ENCODE results near the gene CRIM1. TPM values are rescaled to one million over a fixed set of nuclear protein-coding genes. Genes with fewer than 3 reads are reported as not detected.

The CRIM1 gene
- total and polyA plus RNA-seq, 2 of the 8 experiments (the other 6 are each of a cell fraction or from before 2014, with no cell fraction given), result 9.4 to 28.4 TPM

DNA sequence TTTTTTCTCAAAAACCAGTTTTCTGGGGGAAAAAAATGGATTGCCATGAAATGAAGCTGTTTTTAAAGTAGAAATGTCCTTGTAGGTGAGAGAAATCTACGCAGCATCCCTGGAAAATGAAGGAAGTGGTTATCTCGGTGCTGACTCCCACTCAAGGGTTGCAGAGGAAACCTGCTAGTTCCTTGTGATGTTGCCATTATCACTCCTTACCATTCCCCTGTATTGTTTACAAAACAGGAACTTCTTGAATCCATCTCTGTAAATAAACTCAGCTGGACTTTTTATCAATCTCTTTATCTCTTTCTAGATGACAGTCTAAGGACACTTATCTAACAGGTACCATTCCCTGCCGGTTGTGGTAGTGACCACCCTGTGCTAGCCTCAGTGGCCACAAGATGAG is 181.2 kb downstream of the CRIM1 start:
- DNase-seq (ENCODE audit: low read depth in 1 of 2, low spot score in 2 of 2) (no peak), FAIRE-seq (no peak)
- no peak overlapping the region for H2BK5ac ChIP-seq (ENCODE audit: low read depth, low read length)
- H3K27me3 ChIP-seq (replicated peaks in 1 of 4; ENCODE audit: control insufficient read depth in 3 of 4, extremely low read depth in 1 of 4, insufficient read depth in 3 of 4, low read length in 3 of 4), result no peaks in the 10 kb centered on the region
- H3K36me3 ChIP-seq (ENCODE audit: control insufficient read depth in 2 of 4, insufficient read depth in 4 of 4, low read length in 3 of 4), result peaks cover 0 to 19% (median 11%) of the 10 kb centered on the region in 4 experiments; a peak in 6 of 8 replicates
- no peak overlapping the region for H3K18ac ChIP-seq (ENCODE audit: extremely low read depth, low read length)
- H3K27ac ChIP-seq (ENCODE audit: low read depth, low read length), result no peak overlapping the region
- CTCF ChIA-PET (ENCODE audit: partially characterized antibody), result interaction anchor here (0.6 to 3.4 kb wide), 8 partner anchors 8 to 383 kb away, joined by 3 to 14 read pairs (median 4); no protein-coding TSS in a partner anchor
- no peaks in the 10 kb centered on the region; the same call in 1 of the 2 replicates for H3K23me2 ChIP-seq (ENCODE audit: low read depth, low read length)
- H2BK12ac ChIP-seq (ENCODE audit: low read depth, low read length), result no peak overlapping the region
- no peak overlapping the region for H3K56ac ChIP-seq (replicated peaks; ENCODE audit: insufficient read length, low read depth, low read length)
- no peak overlapping the region for H4K91ac ChIP-seq (replicated peaks; ENCODE audit: insufficient read length, low read length)
- H3K14ac ChIP-seq (ENCODE audit: insufficient read length), result no peak overlapping the region
- no peak overlapping the region for H4K5ac ChIP-seq (ENCODE audit: insufficient read length, low read depth, low read length)
- no peak overlapping the region for H2BK20ac ChIP-seq (ENCODE audit: low read length)
- H3K79me1 ChIP-seq (ENCODE audit: low read depth, low read length), result no peaks in the 10 kb centered on the region
- H3K4ac ChIP-seq (replicated peaks; ENCODE audit: insufficient read length, low read depth, low read length), result no peak overlapping the region
- H4K8ac ChIP-seq (ENCODE audit: extremely low read depth, insufficient read depth, low read length), result no peak overlapping the region
- H3K23ac ChIP-seq (ENCODE audit: insufficient read length), result no peak overlapping the region
- no peak overlapping the region for H2AFZ ChIP-seq (ENCODE audit: low read length)
- peaks cover 0 to 2% of the 10 kb centered on the region in 2 experiments for H4K20me1 ChIP-seq (replicated peaks in 1 of 2; ENCODE audit: control insufficient read depth in 1 of 2, insufficient read depth in 2 of 2, low read length in 2 of 2)
- WGBS, 2 experiments (ENCODE audit: extremely low coverage in 1 of 2, insufficient coverage in 1 of 2, insufficient read length in 1 of 2, insufficient replicate concordance in 2 of 2, low coverage in 1 of 2, low lambda C conversion rate in 2 of 2, missing lambda C conversion rate in 1 of 2), result 89% methylated on average over 3 of the region's 3 CpGs; no CpG with 5 or more reads in 1 of the 2 experiments
- H2BK120ac ChIP-seq (replicated peaks; ENCODE audit: low read depth, low read length), result no peak overlapping the region
- H2BK15ac ChIP-seq (ENCODE audit: low read length), result no peak overlapping the region
- H2AK5ac ChIP-seq (ENCODE audit: low read depth, low read length), result no peak overlapping the region
- H3K9ac ChIP-seq (replicated peaks in 1 of 4; ENCODE audit: extremely low read depth in 1 of 4, low read depth in 3 of 4, low read length in 3 of 4), result no peak overlapping the region
- H3K79me2 ChIP-seq (ENCODE audit: control insufficient read depth in 1 of 2, insufficient read depth in 2 of 2, low read length in 2 of 2), result no peaks in the 10 kb centered on the region
- no peak overlapping the region for H3K4me3 ChIP-seq (ENCODE audit: extremely low read depth in 1 of 4, insufficient read depth in 2 of 4, low read depth in 3 of 4, low read length in 4 of 4)
- POLR2A ChIA-PET (ENCODE audit: partially characterized antibody), result no interaction called here
- H3K4me1 ChIP-seq (replicated peaks in 1 of 4; ENCODE audit: control insufficient read depth in 3 of 4, insufficient read depth in 4 of 4, low read length in 3 of 4), result no peaks in the 10 kb centered on the region
- no peak overlapping the region for H3K4me2 ChIP-seq (ENCODE audit: insufficient read depth in 1 of 2, low read depth in 2 of 2, low read length in 2 of 2)
- H3K9me3 ChIP-seq (ENCODE audit: insufficient read depth in 2 of 2, low read depth in 1 of 2, low read length in 1 of 2), result no peaks in the 10 kb centered on the region
- no peak for TF ChIP-seq YY1 (IDR thresholded peaks at IDR 0.05; ENCODE audit: low read depth, low read length)
- TF ChIP-seq FOSL1 (IDR thresholded peaks at IDR 0.05; ENCODE audit: insufficient read depth, low read depth, low read length), result no peak
- no peak for TF ChIP-seq CHD2 (IDR thresholded peaks at IDR 0.05; ENCODE audit: low read length)
- no peak for TF ChIP-seq RAD21 (IDR thresholded peaks at IDR 0.05 in 1 of 2, conservative IDR thresholded peaks at IDR 0.05 in 1 of 2; ENCODE audit: low read depth in 2 of 2, low read length in 2 of 2)
- no peak for TF ChIP-seq TEAD4 (IDR thresholded peaks at IDR 0.05; ENCODE audit: low read depth, low read length)
- TF ChIP-seq SRF (IDR thresholded peaks at IDR 0.05; ENCODE audit: low read depth, low read length), result no peak
- no peak for TF ChIP-seq MAX (IDR thresholded peaks at IDR 0.05)
- no peak for TF ChIP-seq EP300 (IDR thresholded peaks at IDR 0.05; ENCODE audit: borderline replicate concordance in 1 of 2, low read depth in 2 of 2, low read length in 2 of 2)
- TF ChIP-seq CTBP2 (IDR thresholded peaks at IDR 0.05; ENCODE audit: borderline replicate concordance, insufficient read depth, insufficient read length, low read length), result no peak
- TF ChIP-seq EGR1 (IDR thresholded peaks at IDR 0.05; ENCODE audit: borderline replicate concordance, low read depth, low read length), result no peak
- no peak for TF ChIP-seq HDAC6 (IDR thresholded peaks at IDR 0.05; ENCODE audit: low read depth, low read length)
- no peak for TF ChIP-seq TCF12 (IDR thresholded peaks at IDR 0.05; ENCODE audit: low read depth, low read length)
- TF ChIP-seq TAF7 (optimal IDR thresholded peaks at IDR 0.05; ENCODE audit: borderline replicate concordance, low read depth, low read length), result no peak
- no peak for TF ChIP-seq BRCA1 (IDR thresholded peaks at IDR 0.05; ENCODE audit: low read depth, low read length)
